ENCODE data around the gene CD63.

Gene CD63

GRCh38 chr12:55688716-55689655, 39.8 kb downstream of the CD63 start:
- no peaks in the 10 kb centered on the region for H3K9me2 ChIP-seq (replicated peaks; ENCODE audit: low read depth, low read length)
- peaks cover 10% of the 10 kb centered on the region for H3K4me1 ChIP-seq (ENCODE audit: insufficient read depth, low read length, poor library complexity, severe bottlenecking)
- TF ChIP-seq CTCF (conservative IDR thresholded peaks at IDR 0.05; ENCODE audit: low read length) (no peak), EZH2phosphoT487 (IDR thresholded peaks at IDR 0.05; ENCODE audit: borderline replicate concordance) (no peak)
- peaks cover 4% of the 10 kb centered on the region; the same call in 1 of the 2 replicates for H3K79me2 ChIP-seq (ENCODE audit: insufficient read depth, low read length)
- H3K9me3 ChIP-seq (ENCODE audit: insufficient read depth, low read depth, low read length) = no peaks in the 10 kb centered on the region
- H2AFZ ChIP-seq (ENCODE audit: low read length) = no peak overlapping the region
- H3K36me3 ChIP-seq (ENCODE audit: insufficient read depth, low read length) = no peaks in the 10 kb centered on the region
- no peak overlapping the region for H3K9ac ChIP-seq (ENCODE audit: low read depth, low read length, poor library complexity, severe bottlenecking)
- no peak overlapping the region for H3K4me3 ChIP-seq (ENCODE audit: low read length, poor library complexity, severe bottlenecking)
- H4K20me1 ChIP-seq (ENCODE audit: insufficient read depth, low read length, poor library complexity, severe bottlenecking) = no peaks in the 10 kb centered on the region
- no peaks in the 10 kb centered on the region for H3K27me3 ChIP-seq (ENCODE audit: insufficient read depth, low read length, poor library complexity, severe bottlenecking)
- no peak overlapping the region for H3K4me2 ChIP-seq (ENCODE audit: low read depth, low read length, poor library complexity, severe bottlenecking)
- no peaks in the 10 kb centered on the region for H3F3A ChIP-seq (ENCODE audit: low read depth)

GRCh38 chr12:55687746-55688145, 41.1 kb downstream of the CD63 start:
- Histone ChIP-seq H3K27me3 (ENCODE audit: insufficient read depth, low read length, poor library complexity, severe bottlenecking) (no peaks in the 10 kb centered on the region), H3K79me2 (ENCODE audit: insufficient read depth, low read length) (peaks cover 15% of the 10 kb centered on the region; the same call in 1 of the 2 replicates), H3K4me3 (ENCODE audit: low read length, poor library complexity, severe bottlenecking) (no peak overlapping the region), H3K9ac (ENCODE audit: low read depth, low read length, poor library complexity, severe bottlenecking) (no peak overlapping the region), H2AFZ (ENCODE audit: low read length) (no peak overlapping the region), H3F3A (ENCODE audit: low read depth) (no peaks in the 10 kb centered on the region), H3K9me2 (replicated peaks; ENCODE audit: low read depth, low read length) (no peaks in the 10 kb centered on the region), H3K4me2 (ENCODE audit: low read depth, low read length, poor library complexity, severe bottlenecking) (no peak overlapping the region), H3K4me1 (ENCODE audit: insufficient read depth, low read length, poor library complexity, severe bottlenecking) (peaks cover 21% of the 10 kb centered on the region), H3K9me3 (ENCODE audit: insufficient read depth, low read depth, low read length) (no peaks in the 10 kb centered on the region), H4K20me1 (ENCODE audit: insufficient read depth, low read length, poor library complexity, severe bottlenecking) (no peaks in the 10 kb centered on the region), H3K36me3 (ENCODE audit: insufficient read depth, low read length) (no peaks in the 10 kb centered on the region)
- no peak for TF ChIP-seq EZH2phosphoT487 (IDR thresholded peaks at IDR 0.05; ENCODE audit: borderline replicate concordance)
- TF ChIP-seq CTCF (conservative IDR thresholded peaks at IDR 0.05; ENCODE audit: low read length) = no peak

- Histone ChIP-seq H3F3A (ENCODE audit: low read depth) (no peaks in the 10 kb centered on the region), H3K36me3 (ENCODE audit: insufficient read depth, low read length) (no peaks in the 10 kb centered on the region), H3K9me3 (ENCODE audit: insufficient read depth, low read depth, low read length) (no peaks in the 10 kb centered on the region), H3K4me2 (ENCODE audit: low read depth, low read length, poor library complexity, severe bottlenecking) (no peak overlapping the region), H4K20me1 (ENCODE audit: insufficient read depth, low read length, poor library complexity, severe bottlenecking) (no peaks in the 10 kb centered on the region), H3K4me3 (ENCODE audit: low read length, poor library complexity, severe bottlenecking) (no peak overlapping the region), H3K4me1 (ENCODE audit: insufficient read depth, low read length, poor library complexity, severe bottlenecking) (peaks cover 23% of the 10 kb centered on the region), H3K9me2 (replicated peaks; ENCODE audit: low read depth, low read length) (no peaks in the 10 kb centered on the region), H3K79me2 (ENCODE audit: insufficient read depth, low read length) (peaks cover 15% of the 10 kb centered on the region; the same call in 1 of the 2 replicates), H2AFZ (ENCODE audit: low read length) (no peak overlapping the region), H3K9ac (ENCODE audit: low read depth, low read length, poor library complexity, severe bottlenecking) (no peak overlapping the region), H3K27me3 (ENCODE audit: insufficient read depth, low read length, poor library complexity, severe bottlenecking) (no peaks in the 10 kb centered on the region)
- TF ChIP-seq CTCF (conservative IDR thresholded peaks at IDR 0.05; ENCODE audit: low read length) (no peak), EZH2phosphoT487 (IDR thresholded peaks at IDR 0.05; ENCODE audit: borderline replicate concordance) (no peak)
Observed at GRCh38 chr12:55686366-55687010, 42.3 kb downstream of the CD63 start.
